Right lobe of liver (tissue), 6 donors: ENCODE data around the gene AP2M1. TPM values are rescaled to one million over a fixed set of nuclear protein-coding genes. Genes with fewer than 3 reads are reported as not detected.
A peak's percentile ranks its signal among the peaks of the same experiment; 100 is the strongest.

Experiments
- ATAC-seq, 4 donors: fragments of 200-7000 bp; cut with Tn5 transposase; one replicate each; pipeline ENCODE4 v1.9.1; 2020; ENCODE audit warnings: mild to moderate bottlenecking in 4 of 4, moderate library complexity in 4 of 4
- DNase-seq, 3 donors: peaks; one replicate each; pipeline ENCODE4 v3.0.0-alpha.2; 2020
- H3K27ac ChIP-seq, 3 donors: fragments of 200-600 bp; one replicate each; pipeline ENCODE4 v1.8.0; 2022
- H3K27me3 ChIP-seq, 2 donors: fragments of 200-600 bp; one replicate each; pipeline ENCODE4 v1.8.0; 2022
- H3K36me3 ChIP-seq, 4 donors: fragments of 200-600 bp; sonication (generic) in 1 of 4; one replicate each; pipeline versions ENCODE4 v1.5.1 to v1.8.0; 2017 to 2022; ENCODE audit warnings: control low read depth in 1 of 4
- H3K4me1 ChIP-seq, 4 donors: fragments of 200-600 bp; sonication (generic) in 1 of 4; one replicate each; pipeline versions ENCODE4 v1.5.1 to v1.8.0; 2017 to 2022; ENCODE audit warnings: control low read depth in 1 of 4
- H3K4me3 ChIP-seq, 3 donors: fragments of 200-600 bp; one replicate each; pipeline ENCODE4 v1.8.0; 2022
- H3K9me3 ChIP-seq, 4 donors: fragments of 200-600 bp; sonication (generic) in 1 of 4; one replicate each; pipeline versions ENCODE4 v1.5.1 to v1.8.0; 2017 to 2022; ENCODE audit warnings: control low read depth in 1 of 4
- POLR2A ChIP-seq: fragments of 450-650 bp; IDR thresholded peaks from one replicate; pipeline ENCODE4 v1.6.1; 2017; ENCODE audit warnings: antibody characterized with exemption, mild to moderate bottlenecking
- WGBS: methylation state at CpG from one replicate; pipeline ENCODE4 v1.1.6; 2018; ENCODE audit warnings: low coverage, low lambda C conversion rate; ENCODE audit not compliant: insufficient coverage; ENCODE audit errors: missing lambda C conversion rate; 5-methylcytosine and 5-hydroxymethylcytosine counted together
- intact Hi-C, 2 donors: fragments of 100-400 bp; cut with DNase I; formaldehyde crosslinking; loops; one replicate each; pipeline versions ENCODE4 v1.11.2 to v1.14.1; 2022
- long read RNA-seq: library from polyadenylated mRNA; unstranded; transcript quantifications from one replicate; pipeline ENCODE4 v2.0.0, GENCODE V29; 2019
- total RNA-seq, 6 experiments: library from RNA; depleted of rRNA in 2 of 6; stranded (reverse); fragments of >200 nt in 2 of 6; fragmentation: NEBNext Ultra II Directional in 3 of 6; extraction: Animal tissue kit (Norgen Biotek cat#: 25700) in 3 of 6; gene quantifications; one replicate each; pipeline versions ENCODE4 v1.1.0 to v1.2.4, GENCODE V29; 2016 to 2023
- TF ChIP-seq, protein P1 (sequence below), 4 donors: fragments of 200-600 bp in 3 of 4; fragments of 450-650 bp in 1 of 4; IDR thresholded peaks; one replicate each; pipeline versions ENCODE4 v1.5.1 to v1.8.0; 2016 to 2022; ENCODE audit warnings: antibody characterized with exemption in 4 of 4, mild to moderate bottlenecking in 2 of 4
- donor health status: DM: no; HTN: yes; CAD: no.
- donor health status: DM: no; HTN: no; CAD: no.
- donor health status: DM: no; HTN: no; CAD: no.
- donor health status: DM: no; HTN: yes; CAD: no.
- donor health status: DM: no; HTN: yes; CAD: no.

AP2M1 gene
- total RNA-seq, result 100 to 1,000 TPM in 4 of 6 experiments, 10 to 100 TPM in 2; 87.4 to 119 (median 105) TPM
- long read RNA-seq, partial matches to known transcripts, result 1 of 24 reads
- long read RNA-seq, other reads (novel, unspliced or antisense), result 21 of 24 reads

DNA sequence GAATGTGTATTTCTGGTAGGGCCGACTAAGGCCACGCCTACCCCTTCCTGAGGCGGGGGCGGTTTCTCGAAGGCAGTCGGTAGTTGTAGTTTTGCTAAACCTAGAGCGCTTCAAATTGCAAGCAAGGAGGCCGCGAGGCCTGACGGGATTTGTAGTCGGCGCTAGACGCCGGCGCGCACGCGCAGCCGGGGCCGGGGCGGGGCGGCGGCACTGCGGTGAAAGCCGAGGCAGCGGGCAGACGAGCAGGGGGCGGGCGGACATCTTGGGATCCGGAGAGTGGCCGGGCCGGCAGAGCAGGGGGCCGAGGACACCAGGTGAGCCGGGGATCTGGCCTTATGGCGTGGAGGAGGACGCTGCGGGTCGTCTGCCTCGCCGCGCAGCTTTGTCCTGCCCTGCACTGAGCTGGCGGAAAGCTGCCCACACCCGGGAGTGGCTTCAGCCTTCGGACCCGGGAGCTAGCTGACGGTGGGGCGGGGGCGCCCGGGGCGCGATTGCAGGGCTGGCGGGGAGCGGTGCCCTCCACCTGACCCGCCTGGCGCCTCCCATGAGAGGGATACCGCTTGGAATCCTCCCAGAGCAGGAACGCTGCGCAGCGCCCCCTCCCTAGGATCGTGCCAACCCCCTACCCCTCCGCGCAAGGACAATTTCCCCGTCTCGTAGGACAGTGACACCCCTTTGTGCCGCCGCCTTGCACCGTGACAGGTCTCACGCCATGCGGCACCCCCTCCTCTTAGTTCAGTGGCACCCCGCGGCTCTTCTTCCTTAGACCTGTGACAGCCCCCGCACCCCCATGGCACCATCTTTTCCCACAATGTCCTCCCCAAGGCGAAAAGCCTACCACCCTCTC, at the start of gene AP2M1:
AP2M1 (plus strand) TSS at position 210 of the 847 bp plus-strand sequence. CDS start 2,139 bp downstream, outside the sequence.
- ATAC-seq, result peak; percentile 91 to 96 (median 92)
- intact Hi-C loops, result no loop called here

DNA sequence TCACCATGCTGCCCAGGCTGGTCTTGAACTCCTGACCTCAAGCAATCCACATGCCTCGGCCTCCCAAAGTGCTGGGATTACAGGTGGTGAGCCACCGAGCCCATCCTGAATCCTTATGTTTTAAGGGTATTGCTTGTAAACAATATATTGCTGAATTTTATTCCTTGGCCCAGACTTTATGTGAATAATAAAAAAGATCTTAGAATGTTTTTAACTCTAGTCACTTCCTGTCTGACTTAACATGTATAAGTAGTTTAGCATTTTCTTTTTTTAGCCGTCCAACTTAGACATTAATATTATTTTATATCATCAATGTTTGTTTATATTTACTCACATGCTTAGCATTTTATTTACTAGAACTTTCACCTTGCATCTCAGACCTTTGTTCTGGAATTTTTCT, 48.6 kb upstream of the AP2M1 start:
- Histone ChIP-seq H3K4me1 (peaks cover 0 to 6% (median 2%) of the 10 kb centered on the region in 4 donors), H3K4me3 (no peak overlapping the region), H3K9me3 (no peaks in the 10 kb centered on the region), H3K36me3 (no peaks in the 10 kb centered on the region), H3K27ac (no peak overlapping the region), H3K27me3 (no peaks in the 10 kb centered on the region)
- intact Hi-C loops, result no loop called here
- no peak for TF ChIP-seq POLR2A
- TF ChIP-seq, protein P1, sequence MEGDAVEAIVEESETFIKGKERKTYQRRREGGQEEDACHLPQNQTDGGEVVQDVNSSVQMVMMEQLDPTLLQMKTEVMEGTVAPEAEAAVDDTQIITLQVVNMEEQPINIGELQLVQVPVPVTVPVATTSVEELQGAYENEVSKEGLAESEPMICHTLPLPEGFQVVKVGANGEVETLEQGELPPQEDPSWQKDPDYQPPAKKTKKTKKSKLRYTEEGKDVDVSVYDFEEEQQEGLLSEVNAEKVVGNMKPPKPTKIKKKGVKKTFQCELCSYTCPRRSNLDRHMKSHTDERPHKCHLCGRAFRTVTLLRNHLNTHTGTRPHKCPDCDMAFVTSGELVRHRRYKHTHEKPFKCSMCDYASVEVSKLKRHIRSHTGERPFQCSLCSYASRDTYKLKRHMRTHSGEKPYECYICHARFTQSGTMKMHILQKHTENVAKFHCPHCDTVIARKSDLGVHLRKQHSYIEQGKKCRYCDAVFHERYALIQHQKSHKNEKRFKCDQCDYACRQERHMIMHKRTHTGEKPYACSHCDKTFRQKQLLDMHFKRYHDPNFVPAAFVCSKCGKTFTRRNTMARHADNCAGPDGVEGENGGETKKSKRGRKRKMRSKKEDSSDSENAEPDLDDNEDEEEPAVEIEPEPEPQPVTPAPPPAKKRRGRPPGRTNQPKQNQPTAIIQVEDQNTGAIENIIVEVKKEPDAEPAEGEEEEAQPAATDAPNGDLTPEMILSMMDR (IDR thresholded peaks at IDR 0.05), result no peak
- 77% methylated on average over 3 of the region's 3 CpGs for WGBS
- no peak for ATAC-seq
- DNase-seq, result no peak

More for the DNA sequence above, at the start of gene AP2M1:
- H3K27ac ChIP-seq, result peak within 1 kb of the TSS; percentile 76 to 86 (median 84)
- H3K9me3 ChIP-seq, result no peaks in the 10 kb centered on the region
- H3K4me3 ChIP-seq, result peak within 1 kb of the TSS; percentile 74 to 100 (median 95)
- no peaks in the 10 kb centered on the region for H3K27me3 ChIP-seq
- peak; percentile 97 to 99 (median 98) for DNase-seq
- peaks cover 0 to 12% (median 2%) of the 10 kb centered on the region in 4 donors for H3K4me1 ChIP-seq
- TF ChIP-seq, protein P1 (IDR thresholded peaks at IDR 0.05), result no peak
- peak; percentile 77 for TF ChIP-seq POLR2A
- 0% methylated on average over 23 of the region's 73 CpGs for WGBS
- H3K36me3 ChIP-seq, result peaks cover 0 to 49% (median 16%) of the 10 kb centered on the region in 4 donors

DNA sequence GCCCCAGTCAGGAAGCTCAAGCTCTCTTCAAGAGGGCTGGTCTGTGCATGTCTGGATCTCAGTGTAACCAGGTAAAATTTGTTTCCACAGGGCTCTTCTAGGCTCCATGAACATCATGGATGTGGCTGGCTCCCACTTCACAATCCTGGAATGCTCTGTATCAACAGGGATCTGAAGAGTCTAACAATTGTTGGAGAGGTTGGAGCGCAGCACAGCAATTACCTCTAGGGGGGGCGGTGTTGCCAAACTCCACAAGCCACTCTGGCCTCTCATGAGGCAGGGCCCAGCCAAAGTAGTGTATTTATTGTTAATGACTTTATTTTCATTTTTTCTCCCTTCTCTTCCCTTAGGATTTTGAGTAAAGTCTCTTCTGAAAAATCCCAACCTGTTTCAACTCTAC, 45.6 kb upstream of the AP2M1 start:
- Histone ChIP-seq H3K4me1 (peaks cover 0 to 6% (median under 1%) of the 10 kb centered on the region in 4 donors), H3K27me3 (no peaks in the 10 kb centered on the region), H3K27ac (no peak overlapping the region), H3K36me3 (no peaks in the 10 kb centered on the region), H3K9me3 (no peaks in the 10 kb centered on the region), H3K4me3 (no peak overlapping the region)
- ATAC-seq (peak; percentile 53 to 76 (median 72)), DNase-seq (peak in 1 of 3 donors; percentile 34)
- no peak for TF ChIP-seq POLR2A
- TF ChIP-seq, protein P1 (IDR thresholded peaks at IDR 0.05), result peak; percentile 20 to 44 (median 38)
- intact Hi-C loops, result no loop called here
- 20% methylated on average over 2 of the region's 2 CpGs for WGBS

GRCh38 chr3:184132945-184133344, 41.7 kb upstream of the AP2M1 start:
- Histone ChIP-seq H3K4me1 (peaks cover 0 to 11% (median 3%) of the 10 kb centered on the region in 4 donors), H3K9me3 (no peaks in the 10 kb centered on the region), H3K27ac (no peak overlapping the region), H3K4me3 (no peak overlapping the region), H3K36me3 (peaks cover 0 to 5% (median under 1%) of the 10 kb centered on the region in 4 donors), H3K27me3 (no peaks in the 10 kb centered on the region)
- intact Hi-C loops, result no loop called here
- TF ChIP-seq POLR2A, result no peak
- TF ChIP-seq, protein P1 (IDR thresholded peaks at IDR 0.05), result no peak
- ATAC-seq, result no peak
- 90% methylated on average over 4 of the region's 4 CpGs for WGBS
- no peak for DNase-seq
